GM21825 (cell line): Measurements from ENCODE around the gene NPC2.
"Not testable (repeated sequence)": the region's sequence is repeated elsewhere in the genome, so short reads cannot be mapped to it uniquely, and the experiment has no call there.

Source experiments
- ATAC-seq: cut with Tn5 transposase; IDR thresholded peaks from one replicate; pipeline ENCODE4 v1.9.1; 2021; ENCODE audit warnings: mild to moderate bottlenecking, moderate library complexity; ENCODE audit not compliant: unreplicated experiment

The NPC2 gene

GRCh38 chr14:74472601-74473000 is 20.5 kb downstream of the NPC2 start:
- no peak for ATAC-seq

DNA sequence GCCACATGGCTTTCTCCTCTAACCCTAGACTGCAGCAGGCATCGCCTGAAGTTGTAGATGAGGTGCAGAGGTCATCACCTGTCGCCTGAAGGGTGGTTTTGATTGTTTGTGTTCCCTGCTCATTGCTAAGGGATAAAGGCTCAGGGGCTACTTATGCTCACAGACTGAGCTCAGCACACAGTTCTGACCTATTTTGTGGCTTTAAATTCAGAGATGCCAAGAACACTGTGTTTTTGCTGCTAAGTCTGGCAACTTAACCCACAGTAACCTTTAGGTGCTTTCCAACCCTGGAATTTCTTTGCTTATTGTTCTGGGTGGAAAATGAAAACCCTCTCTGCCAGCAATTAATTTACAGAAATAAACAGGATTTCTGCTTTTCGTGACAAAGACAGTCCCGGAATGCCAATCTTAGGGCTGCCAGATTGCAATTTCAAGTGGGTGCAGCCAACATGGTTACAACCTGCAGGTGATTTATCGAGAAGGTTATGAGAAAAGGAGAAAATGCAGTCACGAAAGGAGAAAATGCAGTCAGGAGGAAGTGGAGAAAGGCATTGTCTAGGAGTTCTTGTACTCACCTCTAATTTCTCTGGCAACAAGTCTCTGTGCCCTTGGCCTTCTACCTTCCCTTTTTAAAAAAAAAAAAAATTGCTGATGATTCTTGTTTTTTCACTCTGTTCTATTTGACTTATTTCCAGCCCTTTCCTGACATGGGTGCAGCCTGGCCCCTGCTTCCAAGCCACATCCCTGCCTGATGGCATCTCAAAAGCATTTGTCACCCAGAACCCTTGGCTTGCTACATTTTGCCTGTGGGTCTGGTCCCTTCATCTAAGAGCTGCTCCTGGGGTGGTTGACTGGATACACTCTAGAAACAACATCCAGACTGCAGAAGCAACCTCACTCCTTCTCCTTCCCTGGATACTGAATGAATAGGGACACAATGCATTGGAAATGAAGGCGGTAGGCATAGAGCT is 23.3 kb downstream of the NPC2 start:
- no peak for ATAC-seq

GRCh38 chr14:74468513-74468912 is 24.6 kb downstream of the NPC2 start:
- no peak for ATAC-seq

GRCh38 chr14:74465335-74465734 is 27.8 kb downstream of the NPC2 start:
- no peak for ATAC-seq

GRCh38 chr14:74464785-74465184 is 28.3 kb downstream of the NPC2 start:
- no peak for ATAC-seq

DNA sequence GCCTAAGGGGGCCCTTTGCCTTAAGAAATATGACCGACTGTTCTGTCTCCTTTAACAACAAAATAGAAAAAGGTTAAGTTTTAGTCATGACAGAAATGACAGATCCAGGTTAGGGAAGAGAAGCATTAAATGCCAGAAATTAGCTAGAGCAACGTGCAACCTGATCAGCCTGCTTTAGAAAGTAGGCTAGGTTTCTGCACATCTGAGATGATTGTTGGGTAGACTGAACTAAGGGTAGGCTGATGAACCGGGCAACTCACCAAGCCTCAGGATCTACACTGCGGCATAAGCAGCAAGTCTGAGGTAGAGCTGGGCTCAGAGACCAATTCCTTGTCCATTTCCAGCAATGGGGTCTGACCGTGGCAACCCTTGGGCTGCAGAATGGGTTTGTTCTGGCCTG is 29.4 kb downstream of the NPC2 start:
- ATAC-seq, result no peak

DNA sequence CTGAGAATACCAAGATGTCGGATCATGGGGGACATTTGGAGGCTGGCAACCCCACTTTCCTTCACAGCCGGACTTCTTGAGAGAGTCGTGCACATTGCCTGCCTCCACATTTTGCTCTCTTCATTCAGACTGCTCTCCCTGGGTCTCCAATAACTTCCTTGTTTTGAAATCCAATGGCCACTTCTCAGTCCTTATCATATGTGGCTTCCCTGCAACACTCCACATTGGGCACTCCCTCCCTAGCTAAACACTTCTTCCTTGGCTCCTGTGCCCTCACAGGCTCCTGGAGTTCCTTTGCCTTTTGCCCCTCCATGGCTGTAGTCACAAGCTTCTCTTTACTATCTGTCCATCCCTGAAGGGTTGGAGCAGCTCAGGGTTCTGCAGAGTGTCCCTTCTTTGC is 30.1 kb downstream of the NPC2 start:
- no peak for ATAC-seq

GRCh38 chr14:74459976-74460375 is 33.1 kb downstream of the NPC2 start:
- ATAC-seq, result no peak

DNA sequence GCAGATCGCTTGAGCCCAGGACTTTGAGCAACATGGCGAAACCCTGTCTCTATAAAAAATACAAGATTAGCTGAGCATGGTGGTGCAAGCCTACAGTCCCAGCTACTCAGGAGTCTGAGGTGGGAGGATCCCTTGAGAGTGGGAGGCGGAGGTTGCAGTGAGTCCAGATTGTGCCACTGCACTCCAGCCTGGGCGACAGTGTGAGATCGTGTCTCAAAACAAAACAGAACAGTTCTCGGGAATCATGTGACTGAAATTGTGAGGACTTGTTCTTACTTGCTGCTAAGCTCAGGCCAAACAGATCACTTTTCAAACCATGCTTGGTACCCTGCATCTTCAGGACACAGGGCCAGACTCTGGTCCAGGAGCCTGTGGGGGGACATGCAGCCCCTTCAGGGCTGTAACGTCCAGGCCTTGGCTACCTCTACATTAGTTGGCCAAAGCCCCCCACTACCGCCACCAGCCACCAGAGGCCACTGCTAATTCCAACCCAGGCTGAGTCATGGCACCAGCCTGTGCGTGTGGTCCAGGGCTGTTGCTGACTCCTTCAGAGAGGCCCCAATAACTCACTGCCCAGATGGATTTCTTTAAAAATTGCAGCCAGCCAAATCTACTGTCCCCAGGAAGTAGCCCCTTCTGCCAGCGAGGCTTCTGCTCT is 33.7 kb downstream of the NPC2 start:
- no peak for ATAC-seq

GRCh38 chr14:74457565-74457895 is 35.6 kb downstream of the NPC2 start:
- ATAC-seq, result no peak

DNA sequence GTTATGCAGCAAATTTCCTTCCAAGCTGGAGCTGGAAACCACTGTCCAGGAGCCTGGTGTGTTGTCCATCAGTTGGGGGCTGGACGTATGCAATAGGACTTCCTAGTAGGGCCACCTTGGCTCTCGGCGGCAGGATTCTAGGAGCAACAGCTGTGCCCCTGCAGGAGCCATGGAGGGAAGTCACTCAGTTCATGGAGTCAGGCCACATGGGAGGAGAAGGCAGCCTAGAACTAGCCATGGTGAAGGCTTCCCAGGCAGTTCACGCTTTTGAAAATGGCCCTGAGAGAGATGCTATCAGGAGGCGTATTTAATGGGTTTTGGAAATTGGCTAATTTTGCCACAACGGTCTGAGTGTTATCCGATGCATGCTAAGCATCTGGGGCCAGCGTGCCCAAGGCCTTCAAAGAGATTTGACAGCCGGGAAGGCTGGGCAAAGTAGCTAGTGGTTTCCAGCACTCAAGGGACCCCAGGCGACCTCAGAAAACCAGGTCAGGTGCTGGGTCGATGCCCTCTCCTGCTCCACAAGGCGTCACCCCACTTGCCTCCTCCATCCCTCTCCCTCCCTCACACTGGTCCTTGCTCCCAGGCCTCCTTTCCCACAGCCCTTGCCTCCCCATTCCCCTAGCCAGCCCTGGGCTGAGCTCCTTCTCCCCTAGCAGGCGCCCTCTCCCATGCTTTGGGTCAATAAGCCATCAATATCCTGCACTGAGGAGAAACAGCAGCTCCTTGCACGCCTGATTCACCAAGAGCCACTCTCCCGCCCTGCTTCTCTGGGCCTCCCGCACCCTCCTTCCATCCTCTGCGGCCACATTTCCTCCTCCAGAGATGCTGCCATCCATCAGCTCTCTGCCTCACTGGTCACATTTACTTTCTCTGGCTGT is 36.2 kb downstream of the NPC2 start:
- no peak for ATAC-seq

DNA sequence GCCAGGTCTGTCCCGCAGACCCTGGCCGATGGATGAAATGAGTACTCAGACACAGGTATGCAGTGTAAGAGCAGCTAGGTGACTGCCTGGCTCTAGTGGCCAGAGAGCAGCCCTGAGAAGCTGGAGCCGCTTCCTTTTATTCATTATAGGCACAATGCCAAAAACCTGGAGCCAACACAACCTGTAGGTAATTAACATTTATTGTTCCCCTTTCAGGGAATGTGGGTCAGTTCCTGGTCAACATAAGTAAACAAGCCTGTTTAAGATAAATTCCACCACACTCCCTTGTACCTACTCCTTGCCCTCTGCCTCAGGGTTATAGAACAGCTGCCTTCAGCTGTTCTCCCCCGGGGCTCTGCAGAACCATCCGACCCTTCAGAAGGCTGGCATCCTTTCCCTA is 38.7 kb downstream of the NPC2 start:
- ATAC-seq, result not testable (repeated sequence)

GRCh38 chr14:74444866-74445265 is 48.2 kb downstream of the NPC2 start:
- ATAC-seq, result no peak

GRCh38 chr14:74442757-74443156 is 50.3 kb downstream of the NPC2 start:
- ATAC-seq, result no peak

- ATAC-seq, result no peak
These were observed 52.0 kb downstream of the NPC2 start for GRCh38 chr14:74441113-74441512.

DNA sequence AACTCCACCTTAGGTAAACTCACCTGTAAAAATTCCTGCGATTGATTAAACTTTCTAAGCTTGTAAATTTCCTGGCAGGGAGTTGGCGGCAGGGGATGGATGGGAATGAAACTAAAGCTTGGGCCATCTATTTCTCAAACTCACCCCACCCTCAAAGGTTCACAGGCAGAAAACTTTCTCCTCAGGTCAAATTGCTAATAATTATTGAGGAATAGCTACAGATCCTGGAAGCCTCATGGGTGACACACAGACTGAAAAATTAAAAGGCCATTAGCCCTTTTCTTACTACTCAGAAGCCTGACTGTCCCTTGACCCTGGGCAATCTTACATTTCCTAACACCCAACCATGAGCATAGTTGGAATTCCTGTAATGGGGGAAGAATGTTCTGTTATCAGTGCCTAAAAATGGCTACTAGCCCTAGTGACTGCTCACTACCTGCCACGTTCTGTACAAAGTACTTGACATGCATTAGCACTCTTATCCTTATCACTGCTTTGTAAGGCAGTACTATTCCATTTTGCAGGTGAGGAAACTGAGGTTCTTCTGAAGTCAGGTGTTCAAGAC is 54.7 kb downstream of the NPC2 start:
- ATAC-seq, result no peak

GRCh38 chr14:74437496-74438053 is 55.5 kb downstream of the NPC2 start:
- no peak for ATAC-seq

DNA sequence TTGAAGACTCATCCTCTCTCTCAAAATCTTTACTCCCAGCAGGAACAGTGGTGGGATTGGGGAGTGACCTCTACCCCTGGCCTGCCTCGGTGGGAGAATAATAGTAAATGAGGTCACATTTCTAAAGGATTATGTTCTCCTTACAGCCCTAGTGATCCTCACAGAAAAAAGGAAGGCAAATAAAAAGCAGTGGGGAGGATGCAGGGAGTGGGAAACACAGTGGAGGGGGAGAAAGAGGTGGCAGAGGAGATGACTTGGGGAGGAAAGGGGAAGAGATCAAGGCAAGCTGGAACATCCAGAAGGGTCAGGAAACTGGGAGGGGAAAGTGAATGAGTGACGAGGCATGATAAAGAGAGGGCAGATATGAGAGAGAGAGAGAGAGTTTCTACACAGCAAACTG is 58.8 kb downstream of the NPC2 start:
- ATAC-seq, result no peak

DNA sequence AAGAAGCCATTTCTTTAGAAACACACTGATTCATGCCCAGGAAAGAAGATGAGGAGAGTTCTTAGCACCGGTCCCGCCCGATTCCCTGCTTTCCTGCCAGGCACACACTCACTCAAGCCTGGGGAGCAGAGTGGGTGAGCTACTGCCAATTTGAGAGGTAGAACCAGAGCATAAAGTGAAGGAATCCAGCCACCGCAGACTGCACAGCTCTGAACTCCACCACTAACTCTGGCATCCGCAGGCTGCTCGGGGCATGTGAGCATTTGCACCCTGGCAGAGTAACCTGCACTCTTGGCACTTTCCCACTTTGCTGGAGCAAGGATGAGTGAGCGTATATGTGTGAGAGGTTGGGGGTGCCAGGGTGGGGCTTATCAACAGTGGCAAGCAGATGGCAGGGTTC is 63.1 kb downstream of the NPC2 start:
- ATAC-seq, result no peak
